ENCODE data around the gene CCDC8.
A peak's percentile ranks its signal among the peaks of the same experiment; 100 is the strongest.
"Not testable (repeated sequence)": the region's sequence is repeated elsewhere in the genome, so short reads cannot be mapped to it uniquely, and the experiment has no call there.

Gene CCDC8

DNA sequence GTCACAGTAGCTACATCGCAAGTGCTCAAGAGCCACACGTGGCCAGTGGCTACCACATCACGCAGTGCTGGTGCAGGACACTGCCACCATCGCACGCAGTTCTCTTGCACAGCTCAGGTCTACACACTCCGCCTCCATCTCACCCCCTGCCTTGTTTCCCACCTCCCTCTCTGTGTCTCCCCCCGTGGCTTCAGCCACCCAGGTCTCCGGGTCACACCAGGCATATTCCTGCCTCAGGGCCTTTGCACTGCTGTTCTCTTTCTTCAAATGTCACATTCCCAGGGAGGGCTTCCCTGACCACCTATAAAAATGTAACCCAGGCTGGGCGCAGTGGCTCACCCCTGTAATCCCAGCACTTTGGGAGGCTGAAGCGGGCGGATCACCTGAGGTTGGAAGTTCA is 10.6 kb downstream of the CCDC8 start:
- DNase-seq: no peak

DNA sequence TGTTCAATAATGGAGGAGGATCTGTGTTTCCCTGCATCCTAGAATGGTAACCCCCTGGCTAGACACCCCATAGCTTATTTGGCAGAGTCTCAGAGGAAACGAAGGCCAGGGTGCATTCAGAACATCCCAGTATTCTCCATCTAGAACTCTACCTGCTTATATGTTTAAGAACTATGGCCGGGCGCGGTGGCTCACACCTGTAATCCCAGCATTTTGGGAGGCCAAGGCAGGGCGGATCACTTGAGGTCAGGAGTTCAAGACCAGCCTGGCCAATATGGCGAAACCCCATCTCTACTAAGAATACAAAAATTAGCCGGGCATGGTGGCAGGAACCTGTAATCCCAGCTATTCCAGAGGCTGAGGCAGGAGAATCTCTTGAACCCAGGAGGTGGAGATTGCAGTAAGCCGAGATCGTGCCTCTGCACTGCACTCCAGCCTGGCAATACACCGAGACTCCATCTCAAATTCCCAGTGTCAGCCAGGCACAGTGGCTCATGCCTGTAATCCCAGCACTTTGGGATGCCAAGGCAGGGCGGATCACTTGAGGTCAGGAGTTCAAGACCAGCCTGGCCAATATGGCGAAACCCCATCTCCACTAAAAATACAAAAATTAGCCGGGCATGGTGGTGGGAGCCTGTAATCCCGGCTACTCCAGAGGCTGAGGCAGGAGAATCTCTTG is 15.4 kb downstream of the CCDC8 start:
- not testable (repeated sequence) for DNase-seq

DNA sequence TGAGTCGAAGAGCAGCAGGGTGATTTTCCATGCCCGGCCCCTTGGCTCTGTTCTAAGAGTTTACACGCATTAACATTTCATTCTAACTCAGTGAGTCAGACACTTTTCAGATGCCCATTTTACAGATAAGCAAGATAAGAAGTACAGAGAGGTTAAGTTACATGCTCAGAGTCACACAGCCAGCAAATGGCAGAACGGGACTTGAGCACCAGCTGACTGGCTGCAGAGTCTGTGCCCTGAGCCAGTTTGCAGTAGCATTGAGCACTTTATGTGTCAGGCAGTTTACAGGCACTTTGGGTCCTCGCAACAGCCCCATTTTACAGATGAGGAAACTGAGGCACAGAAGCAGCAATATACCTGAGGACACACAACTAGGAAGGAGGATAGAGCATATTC is 19.0 kb downstream of the CCDC8 start:
- DNase-seq: no peak

DNA sequence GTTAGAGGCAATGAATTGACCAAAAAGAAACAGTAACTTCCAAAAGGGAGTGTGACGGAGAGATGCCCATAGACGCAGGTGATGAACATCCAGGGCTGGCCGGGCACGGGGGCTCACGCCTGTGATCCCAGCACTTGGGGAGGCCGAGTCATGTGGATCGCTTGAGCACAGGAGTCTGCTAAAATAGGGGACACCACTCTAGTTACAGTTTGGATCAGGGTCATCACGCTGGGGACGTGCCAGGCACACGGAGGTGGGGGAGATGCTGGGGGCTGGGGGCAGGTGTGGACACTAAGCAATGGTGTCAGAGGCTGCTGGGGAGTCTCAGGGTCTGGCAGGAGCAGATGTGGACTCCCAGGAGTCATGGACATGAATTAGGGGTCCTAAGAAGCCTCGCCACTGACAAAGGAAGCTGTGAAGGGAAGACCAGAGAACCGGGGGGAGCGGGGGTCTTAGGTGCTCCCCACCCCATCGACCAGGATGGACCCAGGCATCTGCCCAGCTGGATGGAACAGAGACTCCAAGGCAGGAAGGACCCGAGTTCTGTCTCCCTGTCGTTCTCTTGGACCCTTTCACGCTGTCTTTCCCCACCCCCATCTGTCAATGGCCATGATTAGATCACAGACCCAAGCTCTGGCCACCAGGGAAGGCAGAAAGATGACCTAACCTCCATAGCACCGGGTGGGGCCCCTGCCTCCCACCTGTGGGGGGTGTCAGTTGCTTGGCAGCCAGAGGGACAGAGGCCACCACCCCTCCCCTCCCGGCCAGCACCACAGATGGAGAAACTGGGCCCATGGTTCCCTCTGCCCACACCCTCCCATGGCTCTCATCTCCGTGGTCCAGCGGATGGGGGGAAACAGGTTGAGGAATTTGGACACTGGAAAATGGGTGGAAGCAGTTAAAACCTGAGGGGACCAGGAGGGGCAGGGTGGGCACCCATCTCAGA is 19.6 kb downstream of the CCDC8 start:
- no peak for DNase-seq

DNA sequence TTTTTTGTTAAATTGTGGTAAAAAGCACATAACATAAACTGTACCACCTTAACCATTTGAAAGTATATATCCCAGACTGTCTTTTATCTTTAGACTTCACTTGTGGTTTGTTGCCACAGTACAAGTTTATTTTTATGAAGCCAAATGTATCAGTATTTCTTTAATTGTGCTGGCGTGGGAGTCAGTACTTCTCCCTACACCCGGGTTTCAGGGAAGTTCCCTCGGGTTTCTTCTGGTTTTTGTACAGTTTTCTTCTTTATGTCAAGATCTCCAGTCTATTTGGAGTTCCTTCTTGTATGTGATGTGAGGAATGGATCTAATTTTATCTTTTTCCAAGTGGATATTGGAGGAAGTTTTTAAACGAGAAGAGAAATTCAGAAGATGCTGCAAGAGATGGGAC is 20.5 kb downstream of the CCDC8 start:
- DNase-seq: no peak

DNA sequence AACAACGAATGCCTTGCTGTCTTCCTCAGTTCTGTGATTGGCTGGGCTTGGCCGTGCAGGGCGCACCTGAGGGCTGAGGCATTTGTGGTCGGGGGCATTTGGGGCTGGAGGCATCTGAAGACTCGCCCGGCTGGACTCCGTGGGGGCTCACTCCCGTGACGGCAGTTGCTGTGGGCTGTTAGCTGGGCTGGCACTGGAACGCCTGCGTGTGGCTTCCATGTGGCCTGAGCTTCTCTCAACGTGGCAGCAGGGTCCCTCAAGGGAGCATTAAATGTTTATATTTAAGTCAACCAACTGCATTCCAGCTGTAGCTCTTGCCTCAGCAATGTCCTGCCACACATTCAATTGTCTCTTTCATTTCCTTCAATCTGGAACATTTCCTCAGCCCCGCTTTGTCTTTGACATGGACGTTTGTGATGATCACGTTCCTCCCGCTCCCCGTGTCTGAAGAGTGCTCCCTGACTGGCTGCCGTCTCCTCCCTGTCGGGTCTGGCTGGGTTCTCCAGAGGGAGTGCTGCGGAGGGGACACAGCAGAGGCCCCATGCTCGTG is 21.0 kb downstream of the CCDC8 start:
- DNase-seq: peak; percentile 76

DNA sequence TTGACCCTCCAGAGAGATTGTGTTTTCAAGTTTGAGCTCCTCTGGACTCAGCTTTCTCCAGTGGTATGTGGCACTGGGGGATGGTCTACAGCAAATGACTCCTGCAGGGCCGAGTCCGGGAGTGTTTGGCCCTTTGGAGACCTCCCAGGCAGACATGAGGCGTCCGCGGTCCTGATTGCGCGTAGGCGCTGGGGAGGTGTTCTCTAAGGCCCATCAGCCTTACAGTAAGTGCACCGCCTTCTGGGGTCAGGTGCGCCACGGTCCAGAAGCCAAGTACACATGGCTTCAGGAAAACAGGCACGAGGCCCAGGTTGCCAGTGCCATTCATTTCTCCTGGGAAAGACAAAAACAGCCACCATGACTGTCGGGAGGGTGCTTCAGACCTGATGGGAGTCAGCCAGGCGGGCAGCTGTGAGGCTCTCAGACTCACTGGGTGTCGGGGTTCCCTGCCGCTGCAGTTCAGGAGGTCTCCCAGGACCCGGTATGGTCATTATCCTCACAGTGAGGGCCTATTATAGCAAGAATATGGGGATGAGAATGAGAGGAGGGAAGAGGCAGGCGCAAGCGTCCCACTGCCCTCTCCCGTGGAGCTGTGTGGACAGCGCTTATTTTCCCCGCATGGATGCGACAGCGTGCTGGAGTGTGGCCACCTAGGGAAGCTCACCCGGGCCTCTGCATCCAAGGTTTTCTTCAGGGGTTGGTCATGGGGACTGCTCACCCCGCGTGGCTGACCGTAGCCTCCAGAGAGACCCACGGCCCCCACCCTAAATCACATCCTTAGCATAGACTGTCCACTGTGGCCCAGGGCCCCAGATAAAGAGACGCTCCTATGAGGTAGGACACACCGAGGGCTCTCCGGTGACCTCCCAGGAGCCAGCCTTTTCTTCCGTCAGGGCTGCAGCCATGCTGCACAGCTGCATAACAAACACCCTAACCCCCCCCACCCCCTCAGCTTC is 21.8 kb downstream of the CCDC8 start:
- DNase-seq: no peak

DNA sequence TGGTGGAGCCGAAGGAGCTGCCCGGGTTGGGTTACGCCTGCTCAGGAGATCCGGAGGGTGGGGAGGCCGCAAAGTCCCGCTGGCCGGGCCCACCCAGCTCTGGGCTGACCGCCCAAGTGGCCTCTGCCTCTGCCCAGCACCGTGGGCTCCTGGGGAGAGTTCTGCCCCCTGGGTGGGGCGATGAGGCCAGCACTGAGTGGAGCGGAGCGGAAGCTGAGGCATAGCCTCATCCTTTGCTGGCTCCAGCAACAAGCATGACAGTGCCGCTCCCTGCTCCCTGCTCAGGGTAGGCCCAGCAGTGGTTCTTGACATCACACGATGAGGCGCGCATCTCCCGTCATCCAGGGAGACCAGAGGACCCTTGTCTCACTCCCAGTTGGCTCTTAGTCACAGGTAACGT is 22.5 kb downstream of the CCDC8 start:
- DNase-seq: no peak

DNA sequence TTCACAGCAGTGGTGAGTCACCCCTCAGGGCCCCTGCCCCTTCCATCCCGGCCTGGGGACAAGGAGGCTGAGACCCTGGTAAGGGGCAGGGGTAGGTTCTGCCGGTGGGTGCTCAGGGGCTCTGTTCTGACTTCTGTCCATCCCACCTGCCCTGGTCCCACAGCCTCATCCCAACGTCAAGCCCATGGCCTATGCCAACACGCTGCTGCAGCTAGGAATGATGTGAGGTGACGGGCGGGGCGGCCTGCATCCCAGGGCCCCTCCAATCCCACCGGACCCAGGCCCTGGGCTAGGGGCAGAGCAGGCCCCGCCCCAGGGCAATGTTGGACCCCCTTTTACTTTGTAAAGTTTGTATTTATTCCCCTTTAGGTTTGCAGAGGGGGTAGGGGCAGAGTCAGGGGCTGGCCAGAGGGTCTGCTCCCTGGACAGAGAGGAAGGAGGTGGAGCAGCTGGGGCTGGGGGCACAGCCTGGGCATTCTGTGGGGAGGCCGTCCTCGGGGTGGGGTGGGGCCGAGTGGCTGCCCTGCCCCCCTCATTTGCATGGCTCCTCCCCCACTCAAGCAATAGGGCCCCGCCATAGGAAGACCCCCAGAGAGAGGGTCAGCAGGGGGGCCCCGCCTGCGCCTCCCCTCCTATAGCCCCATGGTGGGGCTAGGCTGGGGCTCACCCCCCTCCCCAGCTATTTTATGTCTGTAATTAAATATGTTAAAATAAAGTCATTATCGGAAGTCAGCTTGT is 23.1 kb downstream of the CCDC8 start:
- no peak for DNase-seq

DNA sequence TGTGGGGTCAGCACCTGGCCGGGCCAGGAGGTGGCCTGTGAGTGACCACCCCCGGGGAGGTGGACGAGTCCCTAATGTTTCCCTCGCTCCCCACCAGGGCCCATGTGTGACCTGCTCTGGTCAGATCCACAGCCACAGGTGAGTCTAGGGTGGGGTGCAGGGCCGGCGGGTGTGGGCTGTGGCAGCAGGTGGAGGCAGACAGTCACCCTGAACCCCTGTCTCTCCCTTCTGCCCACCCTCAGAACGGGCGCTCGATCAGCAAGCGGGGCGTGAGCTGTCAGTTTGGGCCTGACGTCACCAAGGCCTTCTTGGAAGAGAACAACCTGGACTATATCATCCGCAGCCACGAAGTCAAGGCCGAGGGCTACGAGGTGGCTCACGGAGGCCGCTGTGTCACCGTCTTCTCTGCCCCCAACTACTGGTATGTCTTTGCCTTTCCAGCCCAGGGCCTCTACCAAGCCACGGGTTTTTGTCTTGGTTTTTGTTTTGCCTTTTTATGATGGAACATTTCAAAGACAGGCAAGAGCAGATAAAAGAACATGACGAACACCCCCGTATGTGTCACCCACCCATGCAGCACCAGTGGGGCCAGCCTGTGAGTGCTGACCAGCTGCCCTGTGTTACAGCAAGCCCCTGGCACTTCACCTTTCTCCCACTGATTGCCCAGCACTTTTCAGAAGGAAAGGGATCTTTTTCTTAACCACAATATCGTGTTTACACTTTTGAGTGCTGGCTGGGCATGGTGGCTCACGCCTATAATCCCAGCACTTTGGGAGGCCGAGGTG is 24.9 kb downstream of the CCDC8 start:
- DNase-seq: no peak

DNA sequence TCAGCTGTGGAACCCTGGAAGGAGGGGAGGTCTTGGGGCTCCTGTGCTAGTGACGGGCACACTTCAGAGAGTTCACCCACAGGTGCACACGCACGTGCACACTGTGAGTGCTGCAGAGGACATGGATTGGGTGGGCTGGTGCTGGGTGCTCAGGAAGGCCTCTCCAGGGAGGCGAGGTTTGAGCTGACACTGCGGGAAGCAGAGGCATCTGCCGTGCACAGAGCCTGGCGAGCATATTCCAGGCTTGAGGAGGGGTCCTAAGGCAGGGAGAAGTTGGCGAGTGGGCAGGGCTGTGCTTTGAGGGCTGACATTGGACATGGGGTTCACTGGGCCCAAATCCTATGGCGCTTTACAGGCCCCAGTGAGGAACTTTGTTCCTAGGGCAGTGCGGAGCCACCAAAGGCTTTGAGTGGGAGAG is 25.6 kb downstream of the CCDC8 start:
- DNase-seq: no peak

DNA sequence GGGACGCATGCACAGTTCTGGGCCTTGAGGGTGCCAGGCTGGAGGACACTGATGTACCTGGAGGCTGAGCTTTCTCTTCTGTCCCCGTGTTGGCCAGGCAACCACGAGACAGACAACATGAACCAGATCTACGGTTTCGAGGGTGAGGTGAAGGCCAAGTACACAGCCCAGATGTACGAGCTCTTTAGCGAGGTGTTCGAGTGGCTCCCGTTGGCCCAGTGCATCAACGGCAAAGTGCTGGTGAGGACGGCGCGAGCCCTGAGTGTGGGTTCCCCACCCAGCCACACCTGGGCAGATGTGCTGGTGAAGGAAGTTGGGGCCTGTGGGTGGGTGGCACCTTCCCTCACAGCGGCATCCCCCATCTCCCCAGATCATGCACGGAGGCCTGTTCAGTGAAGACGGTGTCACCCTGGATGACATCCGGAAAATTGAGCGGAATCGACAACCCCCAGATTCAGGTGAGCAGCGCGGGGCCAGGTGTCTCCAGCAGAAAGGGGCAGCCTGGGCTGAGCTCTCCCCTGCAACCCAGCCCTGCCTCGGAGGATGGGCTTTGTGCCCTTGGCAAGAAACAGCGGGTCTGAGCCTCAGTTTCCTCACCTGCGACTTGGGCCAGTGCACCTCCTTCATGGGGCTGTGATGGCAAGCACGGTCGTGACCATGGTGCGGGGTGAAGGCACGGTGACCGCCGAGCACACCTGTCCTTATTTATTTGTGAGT is 26.2 kb downstream of the CCDC8 start:
- DNase-seq: no peak

DNA sequence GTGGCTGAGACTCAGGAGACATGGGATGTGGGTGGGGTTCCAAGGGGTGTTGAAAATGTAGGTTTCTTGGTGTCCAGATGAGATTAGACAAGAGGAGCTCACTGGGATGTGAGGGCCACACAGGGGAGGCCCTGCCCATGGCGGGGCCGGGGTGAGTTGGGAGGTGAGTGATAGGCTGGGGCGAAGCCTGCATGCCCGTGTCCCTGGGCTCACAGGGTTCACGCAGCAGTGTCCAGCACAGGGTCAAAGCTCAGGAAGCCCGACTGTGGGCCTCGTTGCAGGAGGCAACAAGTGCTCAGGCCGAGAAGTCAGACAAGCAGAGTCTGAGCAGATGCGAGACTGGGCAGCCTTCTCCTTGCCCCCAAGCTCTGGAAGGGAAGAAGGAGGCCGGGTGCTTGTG is 27.2 kb downstream of the CCDC8 start:
- no peak for DNase-seq

DNA sequence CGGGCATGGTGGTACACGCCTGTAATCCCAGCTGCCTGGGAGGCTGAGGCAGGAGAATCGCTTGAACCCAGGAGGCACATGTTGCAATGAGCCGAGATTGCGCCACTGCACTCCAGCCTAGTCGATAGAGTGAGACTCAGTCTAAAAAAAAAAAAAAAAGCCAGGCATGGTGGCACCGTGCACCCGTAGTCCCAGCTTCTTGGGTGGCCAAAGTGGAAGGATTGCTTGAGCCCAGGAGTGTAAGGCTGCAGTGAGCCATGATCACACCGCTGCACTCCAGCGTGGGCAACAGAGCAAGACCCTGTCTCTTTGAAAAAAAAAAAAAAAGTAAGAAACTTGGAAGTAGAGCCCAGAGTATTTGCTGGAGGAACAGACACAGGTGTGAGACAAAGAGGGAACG is 27.7 kb downstream of the CCDC8 start:
- DNase-seq: no peak

DNA sequence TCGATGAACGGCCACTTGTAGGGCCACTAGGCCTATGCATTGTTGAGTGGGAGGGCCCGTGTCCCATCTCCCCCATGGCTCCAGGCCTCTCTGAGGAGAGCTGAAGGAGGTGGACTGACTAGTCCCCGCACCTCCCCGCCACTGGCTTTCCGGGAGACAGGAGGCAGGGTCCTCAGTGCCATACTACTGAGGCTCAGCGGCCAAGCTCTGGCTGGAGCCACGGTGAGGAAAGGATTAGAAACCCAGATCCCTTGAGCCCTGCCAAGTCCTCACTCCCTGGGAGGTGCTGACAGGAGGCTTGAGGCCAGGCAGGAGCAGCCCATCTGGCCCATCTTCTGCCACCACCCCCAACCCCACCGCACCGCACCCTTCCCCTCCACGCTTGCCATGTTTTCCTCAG is 29.0 kb downstream of the CCDC8 start:
- no peak for DNase-seq

DNA sequence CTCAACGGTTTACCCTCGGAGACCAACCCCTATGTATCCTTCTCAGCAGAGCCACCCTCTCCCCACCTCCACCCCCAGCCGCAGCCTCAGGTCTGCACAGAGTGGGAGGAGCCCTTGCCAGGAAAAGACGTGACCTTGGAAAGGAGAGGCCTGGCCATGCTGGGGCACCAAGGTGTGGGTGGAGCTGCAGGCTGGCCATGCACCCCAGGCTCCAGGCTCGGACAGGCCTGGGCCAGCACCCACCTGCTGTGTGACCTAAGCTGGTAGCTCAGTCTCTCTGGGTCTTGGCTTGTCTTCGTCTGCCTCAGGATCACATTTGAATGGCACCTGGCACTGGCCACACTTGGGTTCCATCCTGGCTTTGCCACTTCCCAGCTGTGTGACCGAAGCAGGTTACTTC is 29.5 kb downstream of the CCDC8 start:
- no peak for DNase-seq

DNA sequence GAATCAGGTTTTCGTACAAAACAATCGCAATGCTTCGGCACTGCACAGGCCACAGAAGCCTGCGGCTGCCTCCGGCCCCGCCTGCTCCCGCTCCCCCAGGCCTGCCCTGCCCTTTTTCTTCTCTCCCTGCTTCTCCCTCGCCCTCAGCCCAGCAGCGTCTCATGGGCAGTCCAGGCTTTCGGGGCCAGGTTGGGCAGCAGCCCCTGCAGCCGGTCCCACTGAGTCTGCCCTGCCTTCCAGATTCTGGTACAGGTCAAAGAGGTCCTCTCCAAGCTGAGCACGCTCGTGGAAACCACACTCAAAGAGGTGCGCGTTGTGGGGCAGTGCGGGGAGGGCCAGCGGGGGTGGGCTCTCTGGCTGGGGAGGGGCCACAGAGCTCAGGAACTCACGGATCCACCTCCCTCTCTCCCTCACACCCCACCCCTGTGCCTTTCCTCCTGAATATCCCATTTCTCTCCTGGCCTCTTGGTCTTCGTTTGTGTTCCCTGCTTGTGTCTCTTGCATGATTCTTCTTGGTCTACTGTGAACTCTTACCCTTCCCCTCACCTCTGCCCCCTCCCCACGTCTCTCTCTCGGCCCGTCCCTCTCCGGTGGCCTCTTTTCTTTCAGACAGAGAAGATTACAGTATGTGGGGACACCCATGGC is 30.1 kb downstream of the CCDC8 start:
- no peak for DNase-seq

DNA sequence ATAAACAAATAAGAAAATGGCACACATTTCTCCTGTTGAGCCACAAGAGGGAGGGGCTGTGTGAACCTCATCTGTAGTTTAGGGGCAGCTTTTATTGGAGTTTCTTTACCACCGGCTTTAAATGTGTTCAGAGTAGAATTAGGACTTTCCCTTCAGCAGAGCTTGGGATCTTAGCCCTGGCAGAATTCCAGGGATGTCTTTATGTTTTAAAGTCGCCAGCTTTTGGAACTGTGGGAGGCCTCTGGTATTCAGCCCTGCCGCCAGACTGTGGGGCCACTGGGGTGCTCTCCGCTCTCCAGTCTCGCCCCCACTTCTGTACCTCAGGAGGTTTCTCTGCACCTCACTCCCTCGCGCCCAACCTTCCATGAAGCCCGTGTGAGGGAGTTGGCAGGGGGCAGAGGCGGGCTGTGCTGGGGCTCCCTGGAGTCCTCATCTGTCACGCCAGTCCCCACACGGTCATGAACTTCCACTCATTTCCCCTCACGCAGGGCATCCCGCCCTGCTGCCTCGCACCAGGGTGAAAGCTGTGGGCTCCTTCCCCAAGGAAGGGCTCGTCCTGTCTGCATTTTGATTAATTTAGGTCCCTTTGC is 31.5 kb downstream of the CCDC8 start:
- DNase-seq: no peak

DNA sequence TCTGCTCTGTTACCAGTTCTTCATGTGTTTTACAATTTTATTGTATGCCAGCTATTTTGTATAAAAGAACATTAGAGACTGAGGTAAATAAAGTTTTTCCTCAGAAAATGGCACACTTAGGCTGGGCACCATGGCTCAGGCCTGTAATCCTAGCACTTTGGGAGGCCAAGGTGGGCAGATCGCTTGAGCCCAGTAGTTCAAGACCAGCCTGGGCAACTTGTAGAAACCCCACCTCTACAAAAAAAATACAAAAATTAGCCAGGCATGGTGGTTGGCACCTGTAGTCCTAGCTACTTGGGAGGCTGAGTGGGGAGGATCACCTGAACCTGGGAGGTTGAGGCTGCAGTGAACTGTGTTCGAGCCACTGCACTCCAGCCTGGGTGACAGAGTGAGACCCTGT is 32.0 kb downstream of the CCDC8 start:
- no peak for DNase-seq

Data from fibroblast of skin of abdomen (primary cell).